Suprapubic skin (tissue), 4 donors: ENCODE results near the gene UTP3.

Source experiments
- CTCF ChIP-seq, 2 donors: fragments of 200-600 bp in 1 of 2; fragments of 450-650 bp in 1 of 2; sonication (generic) in 1 of 2; IDR thresholded peaks; one replicate each; pipeline ENCODE4 v1.5.1; 2016 to 2019; ENCODE audit warnings: antibody characterized with exemption in 2 of 2, mild to moderate bottlenecking in 1 of 2, moderate library complexity in 1 of 2
- EP300 ChIP-seq: sonication (generic); formaldehyde crosslinking; IDR thresholded peaks from one replicate; pipeline ENCODE4 v1.6.1; 2017; ENCODE audit warnings: antibody characterized with exemption
- POLR2A ChIP-seq, 2 donors: fragments of 450-650 bp; IDR thresholded peaks; one replicate each; pipeline ENCODE4 v1.6.1; 2017; ENCODE audit warnings: antibody characterized with exemption in 2 of 2, mild to moderate bottlenecking in 2 of 2, moderate library complexity in 2 of 2
- POLR2AphosphoS5 ChIP-seq, 3 donors: sonication (generic); formaldehyde crosslinking; IDR thresholded peaks; one replicate each; pipeline ENCODE4 v1.6.1; 2017; ENCODE audit warnings: antibody characterized with exemption in 3 of 3

- TF ChIP-seq CTCF (IDR thresholded peaks at IDR 0.05) = no peak
- TF ChIP-seq POLR2AphosphoS5 (IDR thresholded peaks at IDR 0.05) = no peak
- TF ChIP-seq EP300 = no peak
- no peak for TF ChIP-seq POLR2A (IDR thresholded peaks at IDR 0.05)
Measured at GRCh38 chr4:70706516-70706915, 18.2 kb downstream of the UTP3 start.
